ENCODE measurements around the gene CKS1B.

CKS1B gene

GRCh38 chr1:154999571-155000410, 25.3 kb downstream of the CKS1B start:
- Histone ChIP-seq H3K27ac (peak overlapping the region; percentile 99), H3K9me3 (ENCODE audit: severe bottlenecking) (no peaks in the 10 kb centered on the region), H3K4me3 (ENCODE audit: low read depth, low read length) (peak overlapping the region; percentile 64), H3K36me3 (peaks cover 4% of the 10 kb centered on the region; the same call in 1 of the 2 replicates), H3K27me3 (ENCODE audit: insufficient read depth, low read depth, severe bottlenecking) (no peaks in the 10 kb centered on the region)
- DNase-seq, result peak; percentile 92
- no peak for TF ChIP-seq CTCF (IDR thresholded peaks at IDR 0.05; ENCODE audit: low read depth, low read length)

GRCh38 chr1:155000411-155000725, 25.9 kb downstream of the CKS1B start:
- peaks cover 4% of the 10 kb centered on the region; the same call in 1 of the 2 replicates for H3K36me3 ChIP-seq
- H3K27me3 ChIP-seq (ENCODE audit: insufficient read depth, low read depth, severe bottlenecking), result no peaks in the 10 kb centered on the region
- H3K4me3 ChIP-seq (ENCODE audit: low read depth, low read length), result peak overlapping the region; percentile 64
- H3K9me3 ChIP-seq (ENCODE audit: severe bottlenecking), result no peaks in the 10 kb centered on the region
- H3K27ac ChIP-seq, result peak overlapping the region; percentile 99
- DNase-seq, result no peak
- no peak for TF ChIP-seq CTCF (IDR thresholded peaks at IDR 0.05; ENCODE audit: low read depth, low read length)

GRCh38 chr1:155000726-155001424, 26.4 kb downstream of the CKS1B start:
- Histone ChIP-seq H3K36me3 (peaks cover 4% of the 10 kb centered on the region), H3K9me3 (ENCODE audit: severe bottlenecking) (no peaks in the 10 kb centered on the region), H3K27me3 (ENCODE audit: insufficient read depth, low read depth, severe bottlenecking) (no peaks in the 10 kb centered on the region), H3K27ac (peak overlapping the region; percentile 99), H3K4me3 (ENCODE audit: low read depth, low read length) (peak overlapping the region; percentile 64)
- peak; percentile 100 for DNase-seq
- TF ChIP-seq CTCF (IDR thresholded peaks at IDR 0.05; ENCODE audit: low read depth, low read length), result peak; percentile 41; the same call in 1 of the 2 replicates

- Histone ChIP-seq H3K36me3 (peaks cover 8% of the 10 kb centered on the region), H3K9me3 (ENCODE audit: severe bottlenecking) (no peaks in the 10 kb centered on the region), H3K27ac (peak overlapping the region; percentile 99), H3K4me3 (ENCODE audit: low read depth, low read length) (peak overlapping the region; percentile 64), H3K27me3 (ENCODE audit: insufficient read depth, low read depth, severe bottlenecking) (no peaks in the 10 kb centered on the region)
- no peak for TF ChIP-seq CTCF (IDR thresholded peaks at IDR 0.05; ENCODE audit: low read depth, low read length)
- DNase-seq, result no peak
Observed at GRCh38 chr1:155001425-155001674, 26.9 kb downstream of the CKS1B start.

- no peaks in the 10 kb centered on the region for H3K9me3 ChIP-seq (ENCODE audit: severe bottlenecking)
- H3K27ac ChIP-seq, result peak overlapping the region; percentile 99
- DNase-seq, result peak; percentile 100
- peaks cover 11% of the 10 kb centered on the region for H3K36me3 ChIP-seq
- TF ChIP-seq CTCF (IDR thresholded peaks at IDR 0.05; ENCODE audit: low read depth, low read length), result peak; percentile 86
- no peaks in the 10 kb centered on the region for H3K27me3 ChIP-seq (ENCODE audit: insufficient read depth, low read depth, severe bottlenecking)
- peak overlapping the region; percentile 64 for H3K4me3 ChIP-seq (ENCODE audit: low read depth, low read length)
Observed at GRCh38 chr1:155001675-155002463, 27.4 kb downstream of the CKS1B start.

All from WERI-Rb-1 (cell line).